Activated naive CD8-positive, alpha-beta T cell treated with anti-CD3 and anti-CD28 coated beads for 36 hours (primary cell): ENCODE data around the gene ANAPC2. TPM values are rescaled to one million over a fixed set of nuclear protein-coding genes. Genes with fewer than 3 reads are reported as not detected.
A peak's percentile ranks its signal among the peaks of the same experiment; 100 is the strongest.

Source experiments
- DNase-seq: peaks from one replicate; pipeline ENCODE4 v3.0.0; 2021
- H3K27ac Mint-ChIP-seq: one replicate; pipeline ENCODE4 v1.8.0; 2022; ENCODE audit warnings: mild to moderate bottlenecking, moderate library complexity, mixed read lengths
- H3K27me3 Mint-ChIP-seq: one replicate; pipeline ENCODE4 v1.8.0; 2022; ENCODE audit warnings: mild to moderate bottlenecking, mixed read lengths
- H3K36me3 Mint-ChIP-seq: one replicate; pipeline ENCODE4 v1.8.0; 2021; ENCODE audit warnings: mild to moderate bottlenecking, mixed read lengths
- H3K4me1 Mint-ChIP-seq: one replicate; pipeline ENCODE4 v1.8.0; 2021; ENCODE audit warnings: mixed read lengths
- H3K4me3 Mint-ChIP-seq: one replicate; pipeline ENCODE4 v1.8.0; 2022; ENCODE audit warnings: mild to moderate bottlenecking, moderate library complexity, mixed read lengths
- H3K9me3 Mint-ChIP-seq: one replicate; pipeline ENCODE4 v1.8.0; 2022; ENCODE audit warnings: mixed read lengths
- total RNA-seq, 2 experiments: library from RNA; stranded (reverse); gene quantifications; one replicate each; pipeline ENCODE4 v1.2.3, GENCODE V29; 2021

Gene ANAPC2
- 10 to 100 TPM; 42.6 to 48.3 TPM for total RNA-seq

DNA sequence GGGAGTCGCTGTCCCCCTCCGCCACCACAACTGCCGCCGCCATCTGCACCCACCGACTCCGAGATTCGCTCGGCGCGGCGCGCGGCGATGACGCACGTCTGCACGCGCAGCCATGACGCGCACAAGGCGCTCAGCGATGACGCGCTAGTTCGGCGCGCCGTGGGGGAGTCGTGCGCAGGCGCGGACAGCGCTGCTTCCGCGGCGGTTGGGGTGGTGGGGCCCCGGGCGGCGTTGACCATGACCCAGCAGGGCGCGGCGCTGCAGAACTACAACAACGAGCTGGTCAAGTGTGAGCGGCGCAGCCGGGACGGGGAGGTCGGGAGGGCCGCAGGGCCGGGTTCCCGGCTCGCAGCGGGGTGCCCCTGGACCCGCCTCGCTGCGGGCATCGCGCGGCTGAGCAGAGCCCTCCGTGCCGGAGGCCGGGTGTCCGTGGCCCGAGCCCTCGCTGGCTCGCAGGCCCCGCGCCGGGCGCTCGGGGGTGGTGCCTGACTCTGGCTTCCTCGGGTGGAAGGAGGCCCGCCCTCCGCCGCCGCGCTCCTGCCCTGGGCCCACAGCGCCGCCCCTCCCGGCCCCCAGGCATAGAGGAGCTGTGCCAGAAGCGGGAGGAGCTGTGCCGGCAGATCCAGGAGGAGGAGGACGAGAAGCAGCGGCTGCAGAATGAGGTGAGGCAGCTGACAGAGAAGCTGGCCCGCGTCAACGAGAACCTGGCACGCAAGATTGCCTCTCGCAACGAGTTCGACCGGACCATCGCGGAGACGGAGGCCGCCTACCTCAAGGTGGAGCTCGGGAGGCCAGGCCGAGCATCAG is at the start of gene ANAPC2, which contains the start of gene SSNA1:
Gene ANAPC2 (minus strand): TSS at position 71 of the 807 bp plus-strand sequence. CDS start 28 bp downstream, at position 43.
Gene SSNA1 (plus strand): TSS at position 187 of the 807 bp plus-strand sequence. CDS start 51 bp downstream, at position 238.
- Mint-ChIP-seq H3K9me3 (no peaks in the 10 kb centered on the region), H3K27ac (peak within 1 kb of the TSS; percentile 87), H3K36me3 (peaks cover 8% of the 10 kb centered on the region), H3K4me1 (peaks cover 25% of the 10 kb centered on the region), H3K27me3 (no peaks in the 10 kb centered on the region), H3K4me3 (peak within 1 kb of the TSS; percentile 96)
- peak; percentile 96 for DNase-seq

DNA sequence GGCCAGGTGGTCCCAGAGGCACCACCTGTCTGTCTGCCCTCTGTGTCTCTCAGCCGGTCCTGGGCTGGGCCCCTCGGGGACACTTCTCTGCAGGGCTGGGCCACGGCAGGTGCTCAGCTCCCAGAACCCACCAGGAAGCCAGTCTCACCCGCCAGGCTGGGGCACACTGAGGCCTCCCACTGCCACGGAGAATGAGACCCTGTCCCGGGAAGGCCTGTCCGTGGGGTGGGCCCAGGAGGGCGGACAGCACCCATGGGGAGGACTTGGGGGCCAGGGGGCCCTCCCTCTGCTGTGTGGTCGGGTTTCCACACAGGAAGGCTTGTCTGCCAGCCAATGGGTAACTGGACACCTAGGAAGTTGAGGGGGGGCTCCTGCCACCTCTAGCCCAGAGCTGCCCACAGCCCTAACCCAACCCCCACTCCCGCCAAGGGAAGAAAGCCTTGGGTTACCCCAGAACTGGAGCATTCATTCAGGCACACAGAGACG is 48.6 kb upstream of the ANAPC2 start:
- H3K27ac Mint-ChIP-seq, result no peak overlapping the region
- no peak overlapping the region for H3K4me3 Mint-ChIP-seq
- peak; percentile 6 for DNase-seq
- no peaks in the 10 kb centered on the region for H3K9me3 Mint-ChIP-seq
- peaks cover 5% of the 10 kb centered on the region for H3K27me3 Mint-ChIP-seq
- H3K4me1 Mint-ChIP-seq, result peaks cover 9% of the 10 kb centered on the region
- peaks cover 9% of the 10 kb centered on the region for H3K36me3 Mint-ChIP-seq

- H3K27ac Mint-ChIP-seq, result no peak overlapping the region
- peaks cover 9% of the 10 kb centered on the region for H3K4me1 Mint-ChIP-seq
- H3K4me3 Mint-ChIP-seq, result no peak overlapping the region
- H3K36me3 Mint-ChIP-seq, result peaks cover 6% of the 10 kb centered on the region
- peak; percentile 90 for DNase-seq
- no peaks in the 10 kb centered on the region for H3K9me3 Mint-ChIP-seq
- peaks cover 5% of the 10 kb centered on the region for H3K27me3 Mint-ChIP-seq
Observed at GRCh38 chr9:137236238-137236935, 48.0 kb upstream of the ANAPC2 start.

DNA sequence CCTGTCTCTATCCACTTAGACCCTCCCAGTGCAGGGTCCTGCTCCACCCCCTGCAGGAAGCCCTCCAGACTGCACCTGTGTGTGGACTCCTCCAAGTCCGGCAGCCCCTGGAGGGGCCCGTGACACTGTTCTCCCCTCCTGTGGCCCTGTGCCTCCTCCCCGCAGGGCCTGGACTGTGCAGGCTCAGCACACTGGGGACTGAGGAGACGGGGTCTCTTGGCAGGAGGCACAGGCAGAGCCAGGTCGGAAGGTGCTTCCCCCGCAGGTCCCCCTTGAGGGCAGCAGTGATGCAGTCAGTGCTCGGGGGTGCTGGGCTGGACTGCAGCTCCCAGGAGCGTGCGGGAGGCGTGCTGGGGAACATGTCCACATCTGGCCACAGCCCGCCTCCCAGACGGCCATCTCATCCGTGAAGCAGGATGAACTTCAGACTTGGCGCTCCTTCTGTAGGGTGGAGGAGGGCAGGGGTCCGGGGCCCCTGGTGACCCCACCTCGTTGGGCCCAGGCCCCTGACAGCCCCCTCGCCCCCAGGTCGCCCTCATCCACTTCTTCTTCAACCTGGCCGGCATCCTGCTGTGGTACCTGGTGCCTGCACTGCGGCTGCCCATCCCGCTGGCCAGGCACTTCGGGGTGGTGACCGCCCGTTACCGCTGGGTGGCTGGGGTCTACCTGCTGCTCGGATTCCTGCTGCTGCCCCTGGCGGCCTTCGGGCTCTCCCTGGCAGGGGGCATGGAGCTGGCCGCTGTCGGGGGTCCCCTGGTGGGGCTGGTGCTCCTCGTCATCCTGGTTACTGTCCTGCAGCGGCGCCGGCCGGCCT is 47.3 kb upstream of the ANAPC2 start:
- H3K9me3 Mint-ChIP-seq, result no peaks in the 10 kb centered on the region
- H3K4me1 Mint-ChIP-seq, result peaks cover 9% of the 10 kb centered on the region
- H3K27me3 Mint-ChIP-seq, result peaks cover 5% of the 10 kb centered on the region
- H3K27ac Mint-ChIP-seq, result no peak overlapping the region
- no peak for DNase-seq
- peaks cover 4% of the 10 kb centered on the region for H3K36me3 Mint-ChIP-seq
- H3K4me3 Mint-ChIP-seq, result no peak overlapping the region

DNA sequence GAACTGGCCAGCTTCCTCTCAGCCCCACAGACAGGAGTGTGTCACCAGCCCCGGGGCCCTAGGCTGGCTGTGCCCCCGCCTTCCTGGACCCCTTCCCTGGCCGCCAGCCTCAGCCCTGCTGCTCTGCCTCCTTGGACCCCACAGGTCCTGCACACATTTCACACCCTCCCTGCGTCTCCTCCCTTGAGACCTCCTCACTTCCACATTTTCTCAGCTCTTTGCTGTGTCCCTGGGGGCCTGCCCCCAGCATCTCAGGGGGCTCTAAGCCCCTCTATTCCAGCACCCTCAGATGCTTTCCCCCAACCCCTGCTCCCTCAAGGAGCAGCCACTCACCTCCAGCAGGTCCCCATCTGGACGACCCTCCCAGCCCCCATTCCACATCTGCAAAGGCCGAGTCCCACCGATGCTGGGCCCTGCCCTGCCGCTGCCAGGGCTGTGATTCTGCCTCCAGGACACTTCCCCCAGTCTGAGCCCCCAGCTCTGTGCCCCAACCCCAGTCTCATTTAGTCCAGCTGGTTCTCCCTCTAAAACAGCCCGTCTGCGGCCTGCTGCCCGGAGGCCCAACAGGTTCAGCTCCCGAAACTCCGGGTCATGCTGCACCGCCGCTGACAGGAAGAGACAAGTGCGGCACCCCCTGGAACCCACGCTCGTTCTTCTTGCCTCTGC is 46.5 kb upstream of the ANAPC2 start:
- Mint-ChIP-seq H3K27me3 (peaks cover 5% of the 10 kb centered on the region), H3K9me3 (no peaks in the 10 kb centered on the region), H3K27ac (no peak overlapping the region)

DNA sequence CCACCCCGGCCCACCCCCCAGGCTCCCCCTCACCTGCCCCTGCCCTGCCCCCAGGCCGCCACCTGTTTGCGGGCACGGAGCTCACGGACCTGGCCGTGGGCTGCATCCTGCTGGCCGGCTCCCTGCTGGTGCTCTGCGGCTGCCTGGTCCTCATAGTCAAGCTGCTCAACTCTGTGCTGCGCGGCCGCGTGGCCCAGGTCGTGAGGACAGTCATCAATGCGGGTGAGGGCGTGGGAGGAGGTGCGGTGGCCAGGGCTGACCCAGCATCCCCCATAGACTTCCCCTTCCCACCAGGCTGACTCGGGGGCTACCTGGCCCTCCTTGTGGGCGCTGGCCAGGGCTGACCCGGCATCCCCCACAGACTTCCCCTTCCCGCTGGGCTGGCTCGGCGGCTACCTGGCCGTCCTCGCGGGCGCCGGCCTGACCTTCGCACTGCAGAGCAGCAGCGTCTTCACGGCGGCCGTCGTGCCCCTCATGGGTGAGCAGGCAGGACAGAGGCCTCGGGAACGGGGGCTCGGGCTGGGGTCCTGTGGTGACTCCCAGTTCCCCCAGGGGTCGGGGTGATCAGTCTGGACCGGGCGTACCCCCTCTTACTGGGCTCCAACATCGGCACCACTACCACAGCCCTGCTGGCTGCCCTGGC is 45.8 kb upstream of the ANAPC2 start:
- H3K4me1 Mint-ChIP-seq, result peaks cover 8% of the 10 kb centered on the region
- H3K36me3 Mint-ChIP-seq, result peaks cover 4% of the 10 kb centered on the region
- H3K27ac Mint-ChIP-seq, result no peak overlapping the region
- no peak overlapping the region for H3K4me3 Mint-ChIP-seq
- H3K9me3 Mint-ChIP-seq, result no peaks in the 10 kb centered on the region
- DNase-seq, result no peak
- peaks cover 5% of the 10 kb centered on the region for H3K27me3 Mint-ChIP-seq

More for the DNA sequence above, 46.5 kb upstream of the ANAPC2 start:
- no peak overlapping the region for H3K4me3 Mint-ChIP-seq
- DNase-seq, result no peak
- peaks cover 9% of the 10 kb centered on the region for H3K4me1 Mint-ChIP-seq
- H3K36me3 Mint-ChIP-seq, result peaks cover 4% of the 10 kb centered on the region

DNA sequence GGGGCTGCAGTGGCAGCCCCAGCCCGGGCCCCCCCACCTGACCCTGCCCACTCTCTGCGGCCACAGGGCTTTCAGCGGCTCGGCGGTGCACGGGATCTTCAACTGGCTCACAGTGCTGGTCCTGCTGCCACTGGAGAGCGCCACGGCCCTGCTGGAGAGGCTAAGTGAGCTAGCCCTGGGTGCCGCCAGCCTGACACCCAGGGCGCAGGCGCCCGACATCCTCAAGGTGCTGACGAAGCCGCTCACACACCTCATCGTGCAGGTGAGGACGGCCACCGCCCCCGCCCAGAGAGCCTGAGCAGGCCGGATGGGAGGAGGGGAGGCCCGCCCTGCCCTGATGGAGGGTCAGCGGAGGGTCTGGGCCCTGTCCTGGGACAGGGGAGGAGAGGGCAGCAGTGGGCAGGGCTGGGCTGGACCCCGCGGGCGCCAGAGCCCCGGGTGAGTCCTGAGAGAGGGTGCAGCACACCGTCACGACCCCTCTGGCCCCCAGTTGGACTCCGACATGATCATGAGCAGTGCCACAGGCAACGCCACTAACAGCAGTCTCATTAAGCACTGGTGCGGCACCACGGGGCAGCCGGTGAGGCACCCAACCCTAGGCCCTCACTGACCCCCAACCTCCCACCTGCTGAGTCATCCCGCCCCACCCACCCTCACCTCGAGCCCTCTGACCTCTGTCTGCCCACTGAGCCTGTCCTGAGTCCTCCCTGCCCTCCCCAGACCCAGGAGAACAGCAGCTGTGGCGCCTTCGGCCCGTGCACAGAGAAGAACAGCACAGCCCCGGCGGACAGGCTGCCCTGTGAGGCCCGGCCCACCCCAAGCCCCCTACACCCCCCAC is 45.0 kb upstream of the ANAPC2 start:
- Mint-ChIP-seq H3K4me3 (no peak overlapping the region), H3K27ac (no peak overlapping the region), H3K36me3 (no peaks in the 10 kb centered on the region), H3K4me1 (peaks cover 2% of the 10 kb centered on the region), H3K27me3 (peaks cover 9% of the 10 kb centered on the region), H3K9me3 (no peaks in the 10 kb centered on the region)
- DNase-seq, result no peak

DNA sequence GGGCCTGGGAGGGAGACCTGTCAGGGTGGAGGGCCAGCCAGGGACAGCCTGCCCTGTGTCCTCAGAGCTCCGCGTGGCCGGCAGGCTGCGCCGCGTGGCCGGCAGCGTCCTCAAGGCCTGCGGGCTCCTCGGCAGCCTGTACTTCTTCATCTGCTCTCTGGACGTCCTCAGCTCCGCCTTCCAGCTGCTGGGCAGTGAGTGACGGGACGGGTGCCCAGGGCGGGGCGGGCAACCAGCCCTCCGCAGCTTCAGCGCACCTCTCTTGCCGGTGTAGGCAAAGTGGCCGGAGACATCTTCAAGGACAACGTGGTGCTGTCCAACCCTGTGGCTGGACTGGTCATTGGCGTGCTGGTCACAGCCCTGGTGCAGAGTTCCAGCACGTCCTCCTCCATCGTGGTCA is 44.1 kb upstream of the ANAPC2 start:
- H3K27ac Mint-ChIP-seq, result no peak overlapping the region
- H3K4me3 Mint-ChIP-seq, result no peak overlapping the region
- peaks cover 12% of the 10 kb centered on the region for H3K27me3 Mint-ChIP-seq
- no peak for DNase-seq
- no peaks in the 10 kb centered on the region for H3K36me3 Mint-ChIP-seq
- peaks cover 2% of the 10 kb centered on the region for H3K4me1 Mint-ChIP-seq
- no peaks in the 10 kb centered on the region for H3K9me3 Mint-ChIP-seq

- no peak overlapping the region for H3K27ac Mint-ChIP-seq
- H3K36me3 Mint-ChIP-seq, result no peaks in the 10 kb centered on the region
- no peak for DNase-seq
- H3K4me3 Mint-ChIP-seq, result no peak overlapping the region
- H3K4me1 Mint-ChIP-seq, result peaks cover 2% of the 10 kb centered on the region
- no peaks in the 10 kb centered on the region for H3K9me3 Mint-ChIP-seq
- peaks cover 14% of the 10 kb centered on the region for H3K27me3 Mint-ChIP-seq
Observed at GRCh38 chr9:137232101-137232500, 43.7 kb upstream of the ANAPC2 start.

GRCh38 chr9:137231372-137232039 is 43.1 kb upstream of the ANAPC2 start:
- H3K27me3 Mint-ChIP-seq, result peaks cover 14% of the 10 kb centered on the region
- no peak overlapping the region for H3K4me3 Mint-ChIP-seq
- H3K4me1 Mint-ChIP-seq, result peaks cover 2% of the 10 kb centered on the region
- DNase-seq, result no peak
- no peaks in the 10 kb centered on the region for H3K36me3 Mint-ChIP-seq
- no peak overlapping the region for H3K27ac Mint-ChIP-seq
- H3K9me3 Mint-ChIP-seq, result no peaks in the 10 kb centered on the region

DNA sequence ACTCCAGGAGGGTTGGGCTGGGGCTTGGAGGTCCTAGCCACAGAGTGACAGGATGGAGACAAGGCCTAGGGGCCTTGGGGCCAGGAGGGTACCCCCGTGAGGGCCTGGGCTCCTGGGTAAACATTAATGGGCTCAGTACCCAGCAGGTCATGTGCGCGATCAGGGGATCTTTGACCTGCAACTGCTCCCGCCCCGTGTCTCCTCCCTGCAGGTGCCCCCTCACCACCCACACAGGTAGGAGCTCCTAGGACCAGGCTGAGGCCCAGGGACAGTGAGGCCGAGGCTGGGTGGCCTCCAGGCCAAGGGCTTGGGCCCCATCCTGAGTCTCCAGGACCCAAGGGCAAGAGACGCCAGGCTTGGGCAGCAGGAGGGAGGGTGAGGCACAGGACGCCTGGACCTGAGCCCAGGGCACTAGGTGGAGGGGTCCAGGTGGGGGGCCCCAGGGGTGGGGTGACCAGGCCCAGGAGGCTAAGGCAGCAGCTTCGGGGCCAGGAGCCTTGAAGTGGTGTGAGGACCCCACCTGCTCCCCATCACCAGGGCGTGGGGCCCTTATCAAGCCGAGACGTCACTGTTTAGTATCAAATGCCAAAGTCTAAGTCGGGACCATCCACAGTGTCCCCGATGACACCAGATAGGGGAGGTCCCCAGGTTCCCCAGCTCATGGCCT is 42.5 kb upstream of the ANAPC2 start, which contains the start of gene SLC34A3:
Gene SLC34A3 (plus strand): TSS at position 197 of the 667 bp plus-strand sequence. CDS start 802 bp downstream, outside the sequence.
- no peak within 1 kb of the TSS for H3K27ac Mint-ChIP-seq
- H3K4me1 Mint-ChIP-seq, result peaks cover 2% of the 10 kb centered on the region
- H3K36me3 Mint-ChIP-seq, result no peaks in the 10 kb centered on the region
- H3K4me3 Mint-ChIP-seq, result no peak within 1 kb of the TSS
- DNase-seq, result no peak
- H3K9me3 Mint-ChIP-seq, result no peaks in the 10 kb centered on the region
- H3K27me3 Mint-ChIP-seq, result peaks cover 17% of the 10 kb centered on the region

DNA sequence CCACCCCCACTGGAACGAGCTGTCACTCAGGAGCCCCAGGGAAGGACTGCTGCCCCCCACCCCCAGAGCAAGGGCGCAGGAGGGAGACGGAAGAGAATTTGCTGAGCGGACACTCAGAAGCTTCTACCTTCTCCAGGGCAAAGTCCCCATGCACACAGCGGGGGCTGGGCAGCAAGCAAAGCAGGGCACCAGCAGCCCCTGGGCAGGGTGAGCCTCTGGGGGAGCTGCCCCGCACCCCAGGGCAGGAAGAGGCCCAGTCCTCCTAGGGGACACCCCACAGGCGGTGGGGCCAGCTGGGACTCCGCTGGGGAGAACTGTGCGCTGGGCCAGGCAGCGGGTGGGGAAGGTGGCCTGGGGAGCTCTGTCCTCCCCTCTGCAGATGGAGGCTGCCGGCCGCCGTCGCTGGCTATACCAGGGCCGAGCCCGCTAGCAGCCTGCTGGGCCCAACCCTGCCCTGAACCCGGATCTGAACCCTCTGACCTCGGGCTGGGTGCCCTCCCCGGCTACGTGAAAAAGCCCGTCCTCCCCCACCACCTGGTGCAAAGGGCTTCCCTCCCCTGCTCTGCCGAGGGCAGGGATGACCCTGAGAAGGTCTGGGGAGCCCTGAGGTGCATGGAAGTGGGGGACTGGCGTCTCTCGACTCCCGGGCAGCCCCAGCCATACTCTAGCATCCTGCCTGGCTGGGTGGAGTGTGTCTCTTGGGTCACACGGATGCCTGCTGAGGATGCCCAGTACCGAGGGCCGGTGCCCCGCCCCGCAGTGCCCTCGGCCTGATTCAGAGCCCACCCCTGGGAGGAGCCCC is 41.7 kb upstream of the ANAPC2 start:
- peaks cover 4% of the 10 kb centered on the region for H3K4me1 Mint-ChIP-seq

More for the DNA sequence above, 41.7 kb upstream of the ANAPC2 start:
- Mint-ChIP-seq H3K9me3 (no peaks in the 10 kb centered on the region), H3K27ac (no peak overlapping the region), H3K27me3 (peaks cover 13% of the 10 kb centered on the region), H3K36me3 (no peaks in the 10 kb centered on the region), H3K4me3 (no peak overlapping the region)
- no peak for DNase-seq
